C4-2B (cell line): Measurements from ENCODE around the gene VCL.
A peak's percentile ranks its signal among the peaks of the same experiment; 100 is the strongest.
"Not testable (repeated sequence)": the region's sequence is repeated elsewhere in the genome, so short reads cannot be mapped to it uniquely, and the experiment has no call there.

Source experiments
- H3K27ac ChIP-seq: fragments of 450-650 bp; 2 replicates; pipeline ENCODE4 v1.5.1; 2017
- ZFX ChIP-seq: fragments of 450-650 bp; IDR thresholded peaks from 2 replicates; pipeline ENCODE4 v1.6.1; 2017
- TF ChIP-seq, protein P1 (sequence below): fragments of 450-650 bp; conservative IDR thresholded peaks from 2 replicates; pipeline ENCODE4 v1.5.1; 2017; ENCODE audit warnings: mild to moderate bottlenecking

The VCL gene

GRCh38 chr10:74052994-74053393, 55.1 kb downstream of the VCL start:
- TF ChIP-seq, protein P1, sequence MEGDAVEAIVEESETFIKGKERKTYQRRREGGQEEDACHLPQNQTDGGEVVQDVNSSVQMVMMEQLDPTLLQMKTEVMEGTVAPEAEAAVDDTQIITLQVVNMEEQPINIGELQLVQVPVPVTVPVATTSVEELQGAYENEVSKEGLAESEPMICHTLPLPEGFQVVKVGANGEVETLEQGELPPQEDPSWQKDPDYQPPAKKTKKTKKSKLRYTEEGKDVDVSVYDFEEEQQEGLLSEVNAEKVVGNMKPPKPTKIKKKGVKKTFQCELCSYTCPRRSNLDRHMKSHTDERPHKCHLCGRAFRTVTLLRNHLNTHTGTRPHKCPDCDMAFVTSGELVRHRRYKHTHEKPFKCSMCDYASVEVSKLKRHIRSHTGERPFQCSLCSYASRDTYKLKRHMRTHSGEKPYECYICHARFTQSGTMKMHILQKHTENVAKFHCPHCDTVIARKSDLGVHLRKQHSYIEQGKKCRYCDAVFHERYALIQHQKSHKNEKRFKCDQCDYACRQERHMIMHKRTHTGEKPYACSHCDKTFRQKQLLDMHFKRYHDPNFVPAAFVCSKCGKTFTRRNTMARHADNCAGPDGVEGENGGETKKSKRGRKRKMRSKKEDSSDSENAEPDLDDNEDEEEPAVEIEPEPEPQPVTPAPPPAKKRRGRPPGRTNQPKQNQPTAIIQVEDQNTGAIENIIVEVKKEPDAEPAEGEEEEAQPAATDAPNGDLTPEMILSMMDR: no peak
- TF ChIP-seq ZFX: no peak
- H3K27ac ChIP-seq: no peak overlapping the region

DNA sequence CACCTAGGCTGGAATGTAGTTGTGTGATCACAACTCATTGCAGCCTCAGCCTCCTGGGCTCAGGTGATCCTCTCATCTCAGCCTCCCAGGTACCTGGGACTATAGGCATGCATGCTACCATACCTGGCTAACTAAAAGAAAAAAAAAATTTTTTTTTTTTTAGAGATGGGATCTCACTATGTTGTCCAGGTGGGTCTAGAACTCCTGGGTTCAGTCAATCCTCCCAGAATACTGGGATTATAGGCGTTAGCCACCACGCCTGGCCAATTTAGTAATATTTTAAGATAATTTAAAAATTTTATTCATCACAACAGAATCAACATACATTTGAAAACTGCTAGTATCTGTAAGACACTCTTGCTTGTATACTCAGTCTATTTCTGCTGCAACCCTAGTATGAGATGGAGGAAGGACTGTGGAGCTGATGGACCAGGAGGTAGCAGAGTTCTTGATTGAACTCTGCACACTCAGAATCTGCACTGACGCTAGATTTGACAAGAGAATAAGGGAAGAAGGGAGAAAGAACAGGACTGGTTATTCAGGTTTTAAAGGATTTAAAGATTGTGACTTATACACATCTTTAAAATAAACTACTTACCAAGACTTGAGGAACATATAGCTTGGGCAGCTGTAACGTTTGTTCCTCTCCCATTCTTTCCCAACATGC, 57.6 kb downstream of the VCL start:
- no peak overlapping the region for H3K27ac ChIP-seq
- TF ChIP-seq, protein P1: no peak
- TF ChIP-seq ZFX: no peak

GRCh38 chr10:74056050-74056818, 58.3 kb downstream of the VCL start:
- no peak for TF ChIP-seq ZFX
- TF ChIP-seq, protein P1: no peak
- H3K27ac ChIP-seq: no peak overlapping the region

- TF ChIP-seq, protein P1: no peak
- TF ChIP-seq ZFX: no peak
- H3K27ac ChIP-seq: no peak overlapping the region
Measured at GRCh38 chr10:74058071-74058470, 60.2 kb downstream of the VCL start.

DNA sequence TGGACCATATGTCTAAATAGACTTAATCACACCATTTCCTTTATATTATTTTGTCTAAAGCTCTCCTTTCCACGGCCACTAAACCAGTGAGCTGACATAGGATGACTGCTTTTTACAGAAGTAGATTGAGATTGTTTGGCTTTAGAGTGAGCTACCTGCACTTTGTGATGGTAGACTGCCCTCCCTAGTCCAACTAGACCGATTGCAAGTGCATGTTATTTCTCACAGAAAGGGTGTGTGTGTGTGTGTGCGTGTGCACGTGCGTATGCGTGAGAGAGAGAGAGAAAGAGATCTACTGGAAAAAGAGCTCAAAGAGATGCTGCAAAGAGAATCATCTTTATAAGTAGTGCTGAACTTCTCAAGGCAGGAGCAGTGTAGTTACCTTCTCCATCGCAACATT, 60.7 kb downstream of the VCL start:
- H3K27ac ChIP-seq: no peak overlapping the region
- TF ChIP-seq, protein P1: peak; percentile 4; the same call in 1 of the 2 replicates
- TF ChIP-seq ZFX: no peak

- no peak overlapping the region for H3K27ac ChIP-seq
- TF ChIP-seq, protein P1: no peak
- no peak for TF ChIP-seq ZFX
Measured at GRCh38 chr10:74061104-74061503, 63.2 kb downstream of the VCL start.

DNA sequence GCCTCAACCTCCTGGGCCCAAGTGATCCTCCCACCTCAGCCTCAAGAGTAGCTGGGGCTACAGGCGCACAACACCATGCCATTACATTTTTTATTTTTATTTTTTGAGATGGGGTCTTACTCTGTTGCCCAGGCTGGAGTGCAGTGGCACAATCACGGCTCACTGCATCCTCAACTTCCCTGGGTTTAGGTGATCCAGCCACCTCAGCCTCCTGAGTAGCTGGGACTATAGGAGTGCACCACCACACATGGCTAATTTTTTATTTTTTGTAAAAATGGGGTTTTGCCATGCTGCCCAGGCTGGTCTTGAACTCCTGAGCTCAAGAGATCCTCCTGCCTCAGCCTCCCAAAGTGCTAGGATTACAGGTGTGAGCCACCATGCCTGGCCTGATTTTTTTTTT, 64.1 kb downstream of the VCL start:
- H3K27ac ChIP-seq: not testable (repeated sequence)
